Neural progenitor cell (in vitro differentiated cells): Measurements from ENCODE around the gene GLTPD2. TPM values are rescaled to one million over a fixed set of nuclear protein-coding genes. Genes with fewer than 3 reads are reported as not detected.

Experiments
- DNase-seq: peaks from one replicate; pipeline ENCODE4 v3.0.0-alpha.2; 2016; ENCODE audit warnings: low spot score
- H2AFZ ChIP-seq: fragments of 200-600 bp; sonication (generic); replicated peaks from 2 replicates; pipeline ENCODE4 v1.6.1; 2016; ENCODE audit warnings: antibody characterized with exemption
- H3F3A ChIP-seq: fragments of 200-600 bp; sonication (generic); 2 replicates; pipeline ENCODE4 v1.6.1; 2016; ENCODE audit warnings: antibody characterized with exemption, low read depth
- H3K27ac ChIP-seq: fragments of 200-600 bp; sonication (generic); 2 replicates; pipeline ENCODE4 v1.5.1; 2016; ENCODE audit warnings: mild to moderate bottlenecking
- H3K27me3 ChIP-seq: fragments of 200-600 bp; sonication (generic); 2 replicates; pipeline ENCODE4 v1.6.1; 2016; ENCODE audit warnings: mild to moderate bottlenecking, moderate library complexity
- H3K36me3 ChIP-seq: fragments of 200-600 bp; sonication (generic); 2 replicates; pipeline ENCODE4 v1.5.1; 2016
- H3K4me1 ChIP-seq: fragments of 200-600 bp; sonication (generic); 2 replicates; pipeline ENCODE4 v1.6.1; 2016; ENCODE audit warnings: mixed run types
- H3K4me2 ChIP-seq: fragments of 200-600 bp; sonication (generic); 2 replicates; pipeline ENCODE4 v1.6.1; 2016
- H3K4me3 ChIP-seq: fragments of 200-600 bp; sonication (generic); 2 replicates; pipeline ENCODE4 v1.5.1; 2016
- H3K79me2 ChIP-seq: fragments of 200-600 bp; sonication (generic); 2 replicates; pipeline ENCODE4 v1.6.1; 2016; ENCODE audit warnings: low read depth
- H3K9ac ChIP-seq: fragments of 200-600 bp; sonication (generic); 2 replicates; pipeline ENCODE4 v1.6.1; 2016
- H3K9me3 ChIP-seq: fragments of 200-600 bp; sonication (generic); 2 replicates; pipeline ENCODE4 v1.5.1; 2016; ENCODE audit warnings: low read depth
- H4K20me1 ChIP-seq: fragments of 200-600 bp; sonication (generic); 2 replicates; pipeline ENCODE4 v1.6.1; 2016; ENCODE audit warnings: low read depth
- H3K27ac Mint-ChIP-seq: 3 replicates; pipeline ENCODE4 v1.8.0; 2021; ENCODE audit warnings: mixed read lengths
- H3K27me3 Mint-ChIP-seq: 2 replicates; pipeline ENCODE4 v1.8.0; 2022; ENCODE audit warnings: low read depth, mild to moderate bottlenecking, inconsistent platforms, moderate library complexity, mixed read lengths; ENCODE audit not compliant: insufficient read depth
- H3K36me3 Mint-ChIP-seq: 3 replicates; pipeline ENCODE4 v1.8.0; 2021; ENCODE audit warnings: mixed read lengths
- H3K4me1 Mint-ChIP-seq: 3 replicates; pipeline ENCODE4 v1.8.0; 2021; ENCODE audit warnings: mixed read lengths
- H3K4me3 Mint-ChIP-seq: 3 replicates; pipeline ENCODE4 v1.8.0; 2021; ENCODE audit warnings: mild to moderate bottlenecking, moderate library complexity, mixed read lengths
- H3K9me3 Mint-ChIP-seq: 3 replicates; pipeline ENCODE4 v1.8.0; 2020; ENCODE audit warnings: mixed read lengths
- EZH2 ChIP-seq: fragments of 200-600 bp; sonication (generic); IDR thresholded peaks from 2 replicates; pipeline ENCODE4 v1.6.1; 2017; ENCODE audit warnings: antibody characterized with exemption, mild to moderate bottlenecking, moderate library complexity
- EZH2phosphoT487 ChIP-seq: fragments of 200-600 bp; sonication (generic); IDR thresholded peaks from 2 replicates; pipeline ENCODE4 v1.6.1; 2017; ENCODE audit warnings: antibody characterized with exemption
- total RNA-seq: library from RNA; depleted of rRNA; stranded (reverse); fragments of >200 nt; gene quantifications from 2 replicates; pipeline ENCODE4 v1.2.3, GENCODE V29; 2015; ENCODE audit warnings: low replicate concordance
- TF ChIP-seq, protein P1 (sequence below): fragments of 200-600 bp; sonication (generic); IDR thresholded peaks from 2 replicates; pipeline ENCODE4 v1.5.1; 2017; ENCODE audit warnings: antibody characterized with exemption, mild to moderate bottlenecking

Gene GLTPD2
- total RNA-seq, 1 donor from 2014 or later = not detected

DNA sequence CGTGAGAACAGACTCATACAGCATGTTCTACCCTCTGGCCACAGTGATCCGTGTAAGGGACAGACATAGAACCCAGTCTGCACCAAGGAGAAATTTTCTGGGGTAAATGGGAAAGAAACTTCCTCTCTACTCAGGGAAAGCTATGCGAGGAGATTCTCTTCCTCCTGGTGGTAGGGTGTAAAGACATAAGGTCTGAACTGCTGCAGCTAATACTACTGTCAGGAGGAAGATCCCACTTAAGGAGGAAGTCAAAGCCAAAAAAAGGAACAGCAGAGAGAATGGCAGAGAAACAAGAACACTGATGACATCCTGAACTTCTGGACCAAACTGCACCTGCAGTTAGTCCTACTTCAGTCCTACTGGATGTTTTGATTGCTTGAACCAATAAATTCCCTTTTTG lies 24.2 kb upstream of the GLTPD2 start:
- H2AFZ ChIP-seq = no peak overlapping the region
- H3K4me3 ChIP-seq = no peak overlapping the region
- H3K9ac ChIP-seq = no peak overlapping the region
- no peak overlapping the region for H3K27ac Mint-ChIP-seq
- no peak overlapping the region for H3K4me3 Mint-ChIP-seq
- no peaks in the 10 kb centered on the region for H3K4me1 ChIP-seq
- H3K9me3 ChIP-seq = no peaks in the 10 kb centered on the region
- H3K27me3 ChIP-seq = no peaks in the 10 kb centered on the region
- H3K79me2 ChIP-seq = no peaks in the 10 kb centered on the region
- H4K20me1 ChIP-seq = no peaks in the 10 kb centered on the region
- peaks cover 4% of the 10 kb centered on the region for H3F3A ChIP-seq
- TF ChIP-seq, protein P1, sequence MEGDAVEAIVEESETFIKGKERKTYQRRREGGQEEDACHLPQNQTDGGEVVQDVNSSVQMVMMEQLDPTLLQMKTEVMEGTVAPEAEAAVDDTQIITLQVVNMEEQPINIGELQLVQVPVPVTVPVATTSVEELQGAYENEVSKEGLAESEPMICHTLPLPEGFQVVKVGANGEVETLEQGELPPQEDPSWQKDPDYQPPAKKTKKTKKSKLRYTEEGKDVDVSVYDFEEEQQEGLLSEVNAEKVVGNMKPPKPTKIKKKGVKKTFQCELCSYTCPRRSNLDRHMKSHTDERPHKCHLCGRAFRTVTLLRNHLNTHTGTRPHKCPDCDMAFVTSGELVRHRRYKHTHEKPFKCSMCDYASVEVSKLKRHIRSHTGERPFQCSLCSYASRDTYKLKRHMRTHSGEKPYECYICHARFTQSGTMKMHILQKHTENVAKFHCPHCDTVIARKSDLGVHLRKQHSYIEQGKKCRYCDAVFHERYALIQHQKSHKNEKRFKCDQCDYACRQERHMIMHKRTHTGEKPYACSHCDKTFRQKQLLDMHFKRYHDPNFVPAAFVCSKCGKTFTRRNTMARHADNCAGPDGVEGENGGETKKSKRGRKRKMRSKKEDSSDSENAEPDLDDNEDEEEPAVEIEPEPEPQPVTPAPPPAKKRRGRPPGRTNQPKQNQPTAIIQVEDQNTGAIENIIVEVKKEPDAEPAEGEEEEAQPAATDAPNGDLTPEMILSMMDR = no peak
- TF ChIP-seq EZH2phosphoT487 = no peak
- TF ChIP-seq EZH2 = no peak
- H3K36me3 Mint-ChIP-seq = no peaks in the 10 kb centered on the region
- DNase-seq = no peak
- H3K4me2 ChIP-seq = no peak overlapping the region
- no peaks in the 10 kb centered on the region for H3K4me1 Mint-ChIP-seq
- H3K9me3 Mint-ChIP-seq = no peaks in the 10 kb centered on the region
- H3K27me3 Mint-ChIP-seq = peaks cover 3% of the 10 kb centered on the region
- H3K36me3 ChIP-seq = no peaks in the 10 kb centered on the region
- no peak overlapping the region for H3K27ac ChIP-seq

DNA sequence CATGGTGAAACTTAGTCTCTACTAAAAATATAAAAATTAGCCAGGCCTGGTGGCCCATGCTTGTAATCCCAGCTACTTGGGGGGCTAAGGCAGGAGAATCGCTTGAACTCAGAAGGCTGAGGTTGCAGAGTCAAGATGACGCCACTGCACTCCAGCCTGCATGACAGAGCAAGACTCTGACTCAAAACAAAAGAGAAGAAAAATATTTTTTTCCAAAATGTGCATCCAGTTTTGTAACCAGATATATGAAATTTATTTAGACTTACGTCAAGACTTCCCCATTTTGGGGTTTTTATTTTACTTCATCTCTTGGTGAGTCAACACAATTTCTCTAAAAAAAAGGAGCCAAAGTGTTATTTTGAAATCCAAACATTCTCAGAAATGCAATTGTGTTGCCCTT lies 22.6 kb upstream of the GLTPD2 start:
- Histone ChIP-seq H3K9ac (no peak overlapping the region), H3F3A (peaks cover 4% of the 10 kb centered on the region), H3K36me3 (no peaks in the 10 kb centered on the region), H3K27me3 (no peaks in the 10 kb centered on the region), H4K20me1 (no peaks in the 10 kb centered on the region), H3K4me2 (no peak overlapping the region), H2AFZ (no peak overlapping the region), H3K79me2 (no peaks in the 10 kb centered on the region), H3K4me3 (no peak overlapping the region), H3K9me3 (no peaks in the 10 kb centered on the region), H3K27ac (no peak overlapping the region), H3K4me1 (no peaks in the 10 kb centered on the region)
- DNase-seq = no peak
- H3K9me3 Mint-ChIP-seq = no peaks in the 10 kb centered on the region
- H3K27ac Mint-ChIP-seq = no peak overlapping the region
- H3K27me3 Mint-ChIP-seq = peaks cover 3% of the 10 kb centered on the region
- H3K4me3 Mint-ChIP-seq = no peak overlapping the region
- H3K36me3 Mint-ChIP-seq = no peaks in the 10 kb centered on the region
- no peaks in the 10 kb centered on the region for H3K4me1 Mint-ChIP-seq
- TF ChIP-seq, protein P1 = no peak
- TF ChIP-seq EZH2phosphoT487 = no peak

DNA sequence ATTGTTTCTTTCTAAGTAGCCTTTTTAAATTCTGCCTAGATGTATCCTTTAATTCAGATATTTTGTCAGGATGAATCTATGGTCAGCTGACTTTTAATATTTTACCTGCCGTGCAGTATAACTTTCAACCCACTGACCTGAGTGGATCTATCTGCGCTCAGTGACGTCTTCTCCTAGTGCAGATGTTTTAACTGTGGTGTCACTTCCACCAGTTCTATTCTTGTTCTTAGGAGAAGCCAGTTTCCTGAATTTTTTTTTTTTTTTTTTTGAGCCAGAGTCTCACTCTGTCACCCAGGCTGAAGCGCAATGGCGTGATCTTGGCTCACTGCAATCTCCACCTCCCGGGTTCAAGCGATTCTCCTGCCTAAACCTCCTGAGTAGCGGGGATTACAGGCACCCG lies 22.0 kb upstream of the GLTPD2 start:
- no peaks in the 10 kb centered on the region for H3K4me1 Mint-ChIP-seq
- Histone ChIP-seq H3K4me1 (no peaks in the 10 kb centered on the region), H3K36me3 (no peaks in the 10 kb centered on the region)

More for the DNA sequence above, 22.0 kb upstream of the GLTPD2 start:
- Histone ChIP-seq H4K20me1 (no peaks in the 10 kb centered on the region), H3K27ac (no peak overlapping the region), H3F3A (peaks cover 4% of the 10 kb centered on the region), H3K4me2 (no peak overlapping the region), H3K9me3 (no peaks in the 10 kb centered on the region), H3K79me2 (no peaks in the 10 kb centered on the region), H3K9ac (no peak overlapping the region), H2AFZ (no peak overlapping the region), H3K4me3 (no peak overlapping the region), H3K27me3 (no peaks in the 10 kb centered on the region)
- Mint-ChIP-seq H3K36me3 (no peaks in the 10 kb centered on the region), H3K9me3 (no peaks in the 10 kb centered on the region), H3K4me3 (no peak overlapping the region), H3K27me3 (peaks cover 3% of the 10 kb centered on the region), H3K27ac (no peak overlapping the region)
- no peak for DNase-seq
- TF ChIP-seq EZH2 (no peak), EZH2phosphoT487 (no peak)
- TF ChIP-seq, protein P1 = no peak
